ENCODE data around the gene SLAMF9. TPM values are rescaled to one million over a fixed set of nuclear protein-coding genes. Genes with fewer than 3 reads are reported as not detected.

Gene SLAMF9
- total RNA-seq, 1 experiment from 2014 or later = 0.94 TPM

DNA sequence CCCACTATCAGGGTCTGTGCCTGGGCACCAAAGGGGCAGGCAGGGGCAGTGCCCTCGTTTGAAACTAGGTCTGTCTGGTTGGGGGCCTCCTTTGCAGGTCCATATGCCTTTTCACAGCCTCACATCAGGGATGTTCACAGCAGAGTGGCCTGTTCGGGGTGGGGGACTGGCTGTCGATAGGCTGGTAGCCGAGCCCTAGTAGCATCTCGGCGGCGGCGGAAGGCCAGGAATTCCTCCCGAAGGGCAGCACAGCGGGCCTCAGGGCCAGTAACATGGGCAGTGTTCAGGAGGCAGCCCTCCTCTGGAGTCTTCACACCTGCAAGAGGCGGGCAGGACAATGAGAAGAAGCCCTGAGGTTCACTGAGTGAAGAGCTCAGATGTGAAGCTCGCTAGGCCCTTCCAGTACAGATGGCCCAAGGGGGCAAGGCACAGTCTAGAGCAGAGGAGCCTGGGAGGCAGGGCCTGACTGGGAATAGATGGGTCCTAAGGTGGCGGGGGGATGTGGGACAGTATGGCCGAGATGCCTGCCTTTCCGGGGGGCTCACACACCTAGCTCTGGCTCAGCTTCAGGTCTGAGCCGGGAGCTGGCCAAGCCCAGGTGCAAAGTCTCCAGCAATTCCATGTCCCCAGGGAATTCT, 26.7 kb downstream of the SLAMF9 start:
- POLR2A ChIA-PET (ENCODE audit: unreplicated experiment) = no interaction called here
- no peak overlapping the region for H3K4me3 ChIP-seq
- no peak overlapping the region for H2AFZ ChIP-seq
- DNase-seq = no peak
- CTCF ChIA-PET = no interaction called here
- intact Hi-C loops (cut with micrococcal nuclease; ENCODE audit: unreplicated experiment) = no loop called here
- H3K27me3 ChIP-seq (ENCODE audit: insufficient read depth, low read depth) = no peaks in the 10 kb centered on the region
- peaks cover 26% of the 10 kb centered on the region for H3K4me1 ChIP-seq (replicated peaks; ENCODE audit: insufficient read depth)
- no peak overlapping the region for H3K27ac ChIP-seq
- H3K79me2 ChIP-seq (ENCODE audit: low read depth) = peaks cover 28% of the 10 kb centered on the region
- no peaks in the 10 kb centered on the region for H3K36me3 ChIP-seq (ENCODE audit: low read depth)
- no peaks in the 10 kb centered on the region for H3K9me2 ChIP-seq (ENCODE audit: insufficient read depth)
- BruUV-seq (replicated peaks) = no TSS peak
- TF ChIP-seq, protein P1, sequence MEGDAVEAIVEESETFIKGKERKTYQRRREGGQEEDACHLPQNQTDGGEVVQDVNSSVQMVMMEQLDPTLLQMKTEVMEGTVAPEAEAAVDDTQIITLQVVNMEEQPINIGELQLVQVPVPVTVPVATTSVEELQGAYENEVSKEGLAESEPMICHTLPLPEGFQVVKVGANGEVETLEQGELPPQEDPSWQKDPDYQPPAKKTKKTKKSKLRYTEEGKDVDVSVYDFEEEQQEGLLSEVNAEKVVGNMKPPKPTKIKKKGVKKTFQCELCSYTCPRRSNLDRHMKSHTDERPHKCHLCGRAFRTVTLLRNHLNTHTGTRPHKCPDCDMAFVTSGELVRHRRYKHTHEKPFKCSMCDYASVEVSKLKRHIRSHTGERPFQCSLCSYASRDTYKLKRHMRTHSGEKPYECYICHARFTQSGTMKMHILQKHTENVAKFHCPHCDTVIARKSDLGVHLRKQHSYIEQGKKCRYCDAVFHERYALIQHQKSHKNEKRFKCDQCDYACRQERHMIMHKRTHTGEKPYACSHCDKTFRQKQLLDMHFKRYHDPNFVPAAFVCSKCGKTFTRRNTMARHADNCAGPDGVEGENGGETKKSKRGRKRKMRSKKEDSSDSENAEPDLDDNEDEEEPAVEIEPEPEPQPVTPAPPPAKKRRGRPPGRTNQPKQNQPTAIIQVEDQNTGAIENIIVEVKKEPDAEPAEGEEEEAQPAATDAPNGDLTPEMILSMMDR (conservative IDR thresholded peaks at IDR 0.05) = no peak
- no peak for TF ChIP-seq EZH2 (IDR thresholded peaks at IDR 0.05; ENCODE audit: low read depth)
- H3K9me3 ChIP-seq (ENCODE audit: insufficient read depth, low read depth) = no peaks in the 10 kb centered on the region
- no peak overlapping the region for H3K4me2 ChIP-seq
- H4K20me1 ChIP-seq (ENCODE audit: insufficient read depth) = peaks cover 8% of the 10 kb centered on the region
- peaks cover 10% of the 10 kb centered on the region; the same call in 1 of the 2 replicates for H3F3A ChIP-seq (ENCODE audit: insufficient read depth, low read depth)

- Histone ChIP-seq H3F3A (ENCODE audit: insufficient read depth, low read depth) (peaks cover 15% of the 10 kb centered on the region; the same call in 1 of the 2 replicates), H3K36me3 (ENCODE audit: low read depth) (peaks cover 7% of the 10 kb centered on the region), H3K79me2 (ENCODE audit: low read depth) (peaks cover 44% of the 10 kb centered on the region), H3K9me3 (ENCODE audit: insufficient read depth, low read depth) (no peaks in the 10 kb centered on the region), H3K9me2 (ENCODE audit: insufficient read depth) (no peaks in the 10 kb centered on the region), H3K4me3 (peak overlapping the region; percentile 93), H3K4me2 (peak overlapping the region; percentile 88), H2AFZ (peak overlapping the region; percentile 61), H3K27me3 (ENCODE audit: insufficient read depth, low read depth) (no peaks in the 10 kb centered on the region), H3K4me1 (replicated peaks; ENCODE audit: insufficient read depth) (peaks cover 42% of the 10 kb centered on the region), H4K20me1 (ENCODE audit: insufficient read depth) (peaks cover 22% of the 10 kb centered on the region), H3K27ac (peak overlapping the region; percentile 93)
- ChIA-PET CTCF (interaction anchor here (2.4 kb wide), 1 partner anchor 33 kb away, joined by 12 read pairs; no protein-coding TSS in a partner anchor), POLR2A (ENCODE audit: unreplicated experiment) (interaction anchor here (0.6 to 2.4 kb wide), 5 partner anchors 9 to 106 kb away, joined by 3 to 18 read pairs (median 4); no protein-coding TSS in a partner anchor)
- no peak for DNase-seq
- intact Hi-C loops (cut with micrococcal nuclease; ENCODE audit: unreplicated experiment) = loop anchor here (1.0 to 2.0 kb wide), 3 partner anchors 20 to 145 kb away; partner anchors contain the start of genes DUSP23 and IGSF9
- TF ChIP-seq EZH2 (IDR thresholded peaks at IDR 0.05; ENCODE audit: low read depth) = no peak
- TF ChIP-seq, protein P1 (conservative IDR thresholded peaks at IDR 0.05) = no peak
- BruUV-seq (replicated peaks) = TSS peak; percentile 67
These were observed 28.3 kb downstream of the SLAMF9 start for GRCh38 chr1:159925719-159926078.

DNA sequence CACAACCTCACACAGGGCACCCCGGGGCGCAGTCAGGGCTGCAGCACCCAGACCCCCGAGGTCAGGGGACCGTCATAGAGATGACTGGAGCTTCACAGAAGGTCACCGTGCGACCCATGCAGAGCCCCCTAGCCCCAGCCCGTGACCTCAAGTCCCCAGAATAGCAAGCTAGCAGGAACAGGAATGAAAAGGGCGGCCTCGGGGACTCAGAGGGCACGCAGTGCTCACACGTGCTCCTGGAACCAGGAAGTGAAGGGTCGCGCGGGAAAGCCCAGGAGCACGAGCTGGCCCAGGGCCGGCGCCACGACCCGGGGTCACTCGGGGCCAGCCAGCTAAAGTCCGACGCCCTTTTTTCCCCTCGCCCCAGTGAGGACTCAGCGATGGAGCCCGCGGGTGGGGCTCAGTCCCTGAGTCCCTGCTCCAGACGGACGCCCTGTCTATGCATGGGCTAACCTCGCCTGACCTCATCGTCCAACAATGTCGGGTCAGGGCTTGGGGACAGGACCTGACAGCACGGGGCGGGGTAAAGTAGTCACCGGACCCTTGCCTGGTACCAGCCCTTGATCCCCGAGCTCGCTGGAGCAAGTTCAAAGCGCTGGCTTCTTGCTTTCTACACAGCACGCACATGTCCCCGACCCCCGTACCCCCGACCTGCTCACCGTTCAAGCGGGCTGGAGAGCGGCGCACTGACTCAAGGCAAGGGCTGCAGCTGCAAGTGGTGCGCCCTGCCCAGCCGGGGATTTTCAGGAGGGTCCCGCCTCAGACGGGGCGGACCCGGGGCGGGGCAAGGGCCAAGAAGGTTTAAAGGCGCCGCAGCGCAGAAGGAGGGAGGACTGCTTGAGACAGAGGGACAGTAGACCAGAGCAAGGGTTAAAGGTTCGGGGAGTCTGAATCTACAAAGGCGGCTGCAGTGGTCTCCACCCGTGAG, 29.0 kb downstream of the SLAMF9 start, which contains the start of gene TAGLN2:
Gene TAGLN2 (minus strand): TSS at position 717 of the 928 bp plus-strand sequence. CDS start 4,998 bp downstream, outside the sequence.
- Histone ChIP-seq H3K36me3 (ENCODE audit: low read depth) (peaks cover 14% of the 10 kb centered on the region), H2AFZ (peak within 1 kb of the TSS; percentile 61), H3F3A (ENCODE audit: insufficient read depth, low read depth) (peaks cover 21% of the 10 kb centered on the region; the same call in 1 of the 2 replicates), H3K27ac (peak within 1 kb of the TSS; percentile 93), H3K27me3 (ENCODE audit: insufficient read depth, low read depth) (no peaks in the 10 kb centered on the region), H3K9me2 (ENCODE audit: insufficient read depth) (no peaks in the 10 kb centered on the region), H3K4me1 (replicated peaks; ENCODE audit: insufficient read depth) (peaks cover 49% of the 10 kb centered on the region), H3K79me2 (ENCODE audit: low read depth) (peaks cover 51% of the 10 kb centered on the region), H3K4me3 (peak within 1 kb of the TSS; percentile 93), H4K20me1 (ENCODE audit: insufficient read depth) (peaks cover 25% of the 10 kb centered on the region), H3K9me3 (ENCODE audit: insufficient read depth, low read depth) (no peaks in the 10 kb centered on the region), H3K4me2 (peak within 1 kb of the TSS; percentile 88)
- TF ChIP-seq EZH2 (IDR thresholded peaks at IDR 0.05; ENCODE audit: low read depth) = no peak
- TF ChIP-seq, protein P1 (conservative IDR thresholded peaks at IDR 0.05) = no peak; the same call in 1 of the 2 replicates
- ChIA-PET POLR2A (ENCODE audit: unreplicated experiment) (interaction anchor here (0.6 to 2.5 kb wide), 12 partner anchors 8 to 762 kb away, joined by 3 to 18 read pairs (median 4); partner anchors contain the start of gene CFAP45), CTCF (interaction anchor here (2.4 kb wide), 1 partner anchor 32 kb away, joined by 12 read pairs; no protein-coding TSS in a partner anchor)
- BruUV-seq (replicated peaks) = no TSS peak
- peak; percentile 87 to 92 for DNase-seq
- intact Hi-C loops (cut with micrococcal nuclease; ENCODE audit: unreplicated experiment) = loop anchor here (1.0 to 2.0 kb wide), 5 partner anchors 9 to 145 kb away; partner anchors contain the start of genes CFAP45, DUSP23 and IGSF9
